ENCODE data around the gene MOV10L1. TPM values are rescaled to one million over a fixed set of nuclear protein-coding genes. Genes with fewer than 3 reads are reported as not detected.

The MOV10L1 gene
- total and polyA plus RNA-seq, 2 donors (not counting 1 experiment from before 2014, with no cell fraction given) = 0.03 to 0.83 TPM

GRCh38 chr22:50061141-50061823 is 28.5 kb upstream of the MOV10L1 start:
- no peaks in the 10 kb centered on the region for H3K36me3 ChIP-seq (ENCODE audit: control insufficient read depth, insufficient read depth, low read length)
- no peaks in the 10 kb centered on the region for H3K27me3 ChIP-seq (ENCODE audit: control insufficient read depth, insufficient read depth, low read length)
- TF ChIP-seq CTCF (conservative IDR thresholded peaks at IDR 0.05 in 1 of 2, IDR thresholded peaks at IDR 0.05 in 1 of 2; ENCODE audit: low read depth in 1 of 2, low read length in 2 of 2) (no peak), EZH2 (IDR thresholded peaks at IDR 0.05; ENCODE audit: low read length, missing control alignments) (no peak)
- H4K20me1 ChIP-seq (ENCODE audit: control insufficient read depth, extremely low read depth, insufficient read depth, low read length) = no peaks in the 10 kb centered on the region
- H2AFZ ChIP-seq (ENCODE audit: low read length) = no peak overlapping the region
- H3K27ac ChIP-seq (ENCODE audit: insufficient read depth, low read length) = no peak overlapping the region
- no peak overlapping the region for H3K4me3 ChIP-seq (replicated peaks in 1 of 4; ENCODE audit: control extremely low read depth in 1 of 4, insufficient read depth in 1 of 4, low read depth in 3 of 4, low read length in 4 of 4)
- H3K9ac ChIP-seq (ENCODE audit: insufficient read depth, low read length) = no peak overlapping the region
- no peaks in the 10 kb centered on the region for H3K79me2 ChIP-seq (ENCODE audit: control insufficient read depth, insufficient read depth, low read length)
- H3K9me3 ChIP-seq (ENCODE audit: control insufficient read depth, insufficient read depth, low read depth, low read length) = no peaks in the 10 kb centered on the region
- H3K4me2 ChIP-seq (ENCODE audit: extremely low read depth, insufficient read depth, low read length) = no peak overlapping the region
- DNase-seq (ENCODE audit: low read depth in 2 of 2) = no peak
- H3K4me1 ChIP-seq (ENCODE audit: control insufficient read depth, extremely low read depth, insufficient read depth, low read length) = no peaks in the 10 kb centered on the region

GRCh38 chr22:50061824-50062355 is 27.9 kb upstream of the MOV10L1 start:
- no peak for TF ChIP-seq EZH2 (IDR thresholded peaks at IDR 0.05; ENCODE audit: low read length, missing control alignments)
- TF ChIP-seq CTCF (conservative IDR thresholded peaks at IDR 0.05 in 1 of 2, IDR thresholded peaks at IDR 0.05 in 1 of 2; ENCODE audit: low read depth in 1 of 2, low read length in 2 of 2) = no peak
- Histone ChIP-seq H3K27ac (ENCODE audit: insufficient read depth, low read length) (no peak overlapping the region), H3K27me3 (ENCODE audit: control insufficient read depth, insufficient read depth, low read length) (no peaks in the 10 kb centered on the region), H3K4me2 (ENCODE audit: extremely low read depth, insufficient read depth, low read length) (no peak overlapping the region), H3K9me3 (ENCODE audit: control insufficient read depth, insufficient read depth, low read depth, low read length) (no peaks in the 10 kb centered on the region), H3K4me1 (ENCODE audit: control insufficient read depth, extremely low read depth, insufficient read depth, low read length) (no peaks in the 10 kb centered on the region), H3K9ac (ENCODE audit: insufficient read depth, low read length) (no peak overlapping the region), H4K20me1 (ENCODE audit: control insufficient read depth, extremely low read depth, insufficient read depth, low read length) (no peaks in the 10 kb centered on the region), H3K79me2 (ENCODE audit: control insufficient read depth, insufficient read depth, low read length) (no peaks in the 10 kb centered on the region), H2AFZ (ENCODE audit: low read length) (no peak overlapping the region), H3K36me3 (ENCODE audit: control insufficient read depth, insufficient read depth, low read length) (no peaks in the 10 kb centered on the region), H3K4me3 (replicated peaks in 1 of 4; ENCODE audit: control extremely low read depth in 1 of 4, insufficient read depth in 1 of 4, low read depth in 3 of 4, low read length in 4 of 4) (no peak overlapping the region)
- no peak for DNase-seq (ENCODE audit: low read depth in 2 of 2)

GRCh38 chr22:50062509-50063135 is 27.2 kb upstream of the MOV10L1 start:
- no peak overlapping the region for H3K27ac ChIP-seq (ENCODE audit: insufficient read depth, low read length)

More at GRCh38 chr22:50062509-50063135, 27.2 kb upstream of the MOV10L1 start:
- Histone ChIP-seq H3K36me3 (ENCODE audit: control insufficient read depth, insufficient read depth, low read length) (no peaks in the 10 kb centered on the region), H3K79me2 (ENCODE audit: control insufficient read depth, insufficient read depth, low read length) (no peaks in the 10 kb centered on the region), H3K4me2 (ENCODE audit: extremely low read depth, insufficient read depth, low read length) (no peak overlapping the region), H3K4me3 (replicated peaks in 1 of 4; ENCODE audit: control extremely low read depth in 1 of 4, insufficient read depth in 1 of 4, low read depth in 3 of 4, low read length in 4 of 4) (no peak overlapping the region), H3K4me1 (ENCODE audit: control insufficient read depth, extremely low read depth, insufficient read depth, low read length) (no peaks in the 10 kb centered on the region), H2AFZ (ENCODE audit: low read length) (no peak overlapping the region), H3K9ac (ENCODE audit: insufficient read depth, low read length) (no peak overlapping the region), H3K27me3 (ENCODE audit: control insufficient read depth, insufficient read depth, low read length) (no peaks in the 10 kb centered on the region), H3K9me3 (ENCODE audit: control insufficient read depth, insufficient read depth, low read depth, low read length) (no peaks in the 10 kb centered on the region), H4K20me1 (ENCODE audit: control insufficient read depth, extremely low read depth, insufficient read depth, low read length) (no peaks in the 10 kb centered on the region)
- DNase-seq (ENCODE audit: low read depth in 2 of 2) = no peak
- TF ChIP-seq EZH2 (IDR thresholded peaks at IDR 0.05; ENCODE audit: low read length, missing control alignments) (no peak), CTCF (conservative IDR thresholded peaks at IDR 0.05 in 1 of 2, IDR thresholded peaks at IDR 0.05 in 1 of 2; ENCODE audit: low read depth in 1 of 2, low read length in 2 of 2) (no peak)

All from fibroblast of lung (primary cell).